ENCODE data around the gene PRSS1.

GRCh38 chr7:142790056-142790455 is 40.8 kb downstream of the PRSS1 start:
- TF ChIP-seq CTCF (IDR thresholded peaks at IDR 0.05; ENCODE audit: borderline replicate concordance, extremely low read depth, low read length, poor library complexity, severe bottlenecking) (no peak), EZH2 (IDR thresholded peaks at IDR 0.05; ENCODE audit: borderline replicate concordance, low read depth, low read length, severe bottlenecking) (no peak)
